ENCODE data around the gene MFAP2. TPM values are rescaled to one million over a fixed set of nuclear protein-coding genes. Genes with fewer than 3 reads are reported as not detected.

Gene MFAP2
- total RNA-seq, 4 donors from 2014 or later, result 1.1 to 5.6 (median 3.5) TPM; not detected in 1

GRCh38 chr1:16970132-16970910, 10.1 kb downstream of the MFAP2 start:
- Histone ChIP-seq H3K4me1 (peaks cover 0 to 13% (median 10%) of the 10 kb centered on the region in 4 donors), H3K9me3 (no peaks in the 10 kb centered on the region), H3K27ac (no peak overlapping the region), H3K36me3 (no peaks in the 10 kb centered on the region), H3K4me3 (no peak overlapping the region), H3K27me3 (no peaks in the 10 kb centered on the region)
- in situ Hi-C loops (cut with MboI; ENCODE audit: low pct_ligation_motif_present in 1 of 4, low pct_unique_long_range_greater_than_20kb in 1 of 4, low sequenced_read_pairs in 3 of 4), result no loop called here
- intact Hi-C loops (cut with DNase I; ENCODE audit: low total_unique reads), result no loop called here
- WGBS, 2 donors (ENCODE audit: low coverage in 1 of 2), result 87 to 92% methylated on average over 3 to 28 of the region's 28 CpGs
- TF ChIP-seq POLR2AphosphoS5 (IDR thresholded peaks at IDR 0.05) (no peak), EP300 (IDR thresholded peaks at IDR 0.05; ENCODE audit: low read depth) (no peak), POLR2A (IDR thresholded peaks at IDR 0.05) (no peak), CTCF (IDR thresholded peaks at IDR 0.05) (no peak)
- no peak for DNase-seq

GRCh38 chr1:16969651-16970050, 10.8 kb downstream of the MFAP2 start:
- TF ChIP-seq EP300 (IDR thresholded peaks at IDR 0.05; ENCODE audit: low read depth) (no peak), CTCF (IDR thresholded peaks at IDR 0.05) (no peak), POLR2AphosphoS5 (IDR thresholded peaks at IDR 0.05) (no peak), POLR2A (IDR thresholded peaks at IDR 0.05) (no peak)
- no peaks in the 10 kb centered on the region for H3K9me3 ChIP-seq
- peaks cover 0 to 13% (median 10%) of the 10 kb centered on the region in 4 donors for H3K4me1 ChIP-seq
- H3K36me3 ChIP-seq, result no peaks in the 10 kb centered on the region
- WGBS, 2 donors (ENCODE audit: low coverage in 1 of 2), result 91% methylated on average over 12 of the region's 12 CpGs; no CpG with 5 or more reads in 1 of the 2 donors
- no peak overlapping the region for H3K4me3 ChIP-seq
- in situ Hi-C loops (cut with MboI; ENCODE audit: low pct_ligation_motif_present in 1 of 4, low pct_unique_long_range_greater_than_20kb in 1 of 4, low sequenced_read_pairs in 3 of 4) (loop anchor here in 1 of 4 donors (10.0 kb wide), 1 partner anchor 75 kb away; no protein-coding TSS in a partner anchor), intact Hi-C loops (cut with DNase I; ENCODE audit: low total_unique reads) (no loop called here)
- H3K27me3 ChIP-seq, result no peaks in the 10 kb centered on the region
- H3K27ac ChIP-seq, result no peak overlapping the region
- no peak for DNase-seq

- Histone ChIP-seq H3K27me3 (no peaks in the 10 kb centered on the region), H3K4me1 (peaks cover 0 to 13% (median 10%) of the 10 kb centered on the region in 4 donors), H3K36me3 (no peaks in the 10 kb centered on the region), H3K27ac (no peak overlapping the region), H3K4me3 (no peak overlapping the region), H3K9me3 (no peaks in the 10 kb centered on the region)
- TF ChIP-seq POLR2AphosphoS5 (IDR thresholded peaks at IDR 0.05) (no peak), EP300 (IDR thresholded peaks at IDR 0.05; ENCODE audit: low read depth) (no peak), CTCF (IDR thresholded peaks at IDR 0.05) (no peak), POLR2A (IDR thresholded peaks at IDR 0.05) (no peak)
- DNase-seq, result no peak
- WGBS, 2 donors (ENCODE audit: low coverage in 1 of 2), result 60 to 91% methylated on average over 1 to 14 of the region's 14 CpGs
- in situ Hi-C loops (cut with MboI; ENCODE audit: low pct_ligation_motif_present in 1 of 4, low pct_unique_long_range_greater_than_20kb in 1 of 4, low sequenced_read_pairs in 3 of 4), result loop anchor here in 1 of 4 donors (10.0 kb wide), 1 partner anchor 76 kb away; no protein-coding TSS in a partner anchor
- intact Hi-C loops (cut with DNase I; ENCODE audit: low total_unique reads), result no loop called here
Observed at GRCh38 chr1:16969057-16969611, 11.3 kb downstream of the MFAP2 start.

GRCh38 chr1:16968372-16968771, 12.0 kb downstream of the MFAP2 start:
- intact Hi-C loops (cut with DNase I; ENCODE audit: low total_unique reads), result no loop called here
- Histone ChIP-seq H3K27ac (no peak overlapping the region), H3K4me1 (peaks cover 0 to 13% (median 10%) of the 10 kb centered on the region in 4 donors), H3K4me3 (no peak overlapping the region), H3K36me3 (no peaks in the 10 kb centered on the region), H3K9me3 (no peaks in the 10 kb centered on the region), H3K27me3 (no peaks in the 10 kb centered on the region)
- 97 to 100% methylated on average over 1 to 3 of the region's 3 CpGs for WGBS, 2 donors (ENCODE audit: low coverage in 1 of 2)
- no peak for DNase-seq
- in situ Hi-C loops (cut with MboI; ENCODE audit: low pct_ligation_motif_present in 1 of 4, low pct_unique_long_range_greater_than_20kb in 1 of 4, low sequenced_read_pairs in 3 of 4), result loop anchor here in 1 of 4 donors (10.0 kb wide), 1 partner anchor 76 kb away; no protein-coding TSS in a partner anchor
- TF ChIP-seq EP300 (IDR thresholded peaks at IDR 0.05; ENCODE audit: low read depth) (no peak), POLR2AphosphoS5 (IDR thresholded peaks at IDR 0.05) (no peak), CTCF (IDR thresholded peaks at IDR 0.05) (no peak), POLR2A (IDR thresholded peaks at IDR 0.05) (no peak)
